ENCODE measurements around the gene UBE2J2.
A peak's percentile ranks its signal among the peaks of the same experiment; 100 is the strongest.

The UBE2J2 gene

GRCh38 chr1:1218524-1219200 lies 55.0 kb downstream of the UBE2J2 start:
- no peaks in the 10 kb centered on the region for H3K9me3 ChIP-seq (ENCODE audit: control insufficient read depth, insufficient read depth, low read length)
- H3K9ac ChIP-seq (ENCODE audit: low read depth, low read length): no peak overlapping the region
- no peaks in the 10 kb centered on the region for H3K4me1 ChIP-seq (ENCODE audit: control insufficient read depth, insufficient read depth, low read length)
- H3K36me3 ChIP-seq (ENCODE audit: control insufficient read depth, insufficient read depth, low read length): peaks cover 52% of the 10 kb centered on the region
- H3K4me3 ChIP-seq (ENCODE audit: low read depth, low read length): no peak overlapping the region
- H3K27me3 ChIP-seq (ENCODE audit: control insufficient read depth, insufficient read depth, low read length): no peaks in the 10 kb centered on the region
- H3K27ac ChIP-seq (ENCODE audit: low read depth, low read length): no peak overlapping the region

- Histone ChIP-seq H3K36me3 (ENCODE audit: control insufficient read depth, insufficient read depth, low read length) (peaks cover 47% of the 10 kb centered on the region), H3K27ac (ENCODE audit: low read depth, low read length) (peak overlapping the region; percentile 28), H3K27me3 (ENCODE audit: control insufficient read depth, insufficient read depth, low read length) (no peaks in the 10 kb centered on the region), H3K9ac (ENCODE audit: low read depth, low read length) (no peak overlapping the region), H3K4me3 (ENCODE audit: low read depth, low read length) (no peak overlapping the region), H3K9me3 (ENCODE audit: control insufficient read depth, insufficient read depth, low read length) (no peaks in the 10 kb centered on the region), H3K4me1 (ENCODE audit: control insufficient read depth, insufficient read depth, low read length) (no peaks in the 10 kb centered on the region)
Observed at GRCh38 chr1:1217621-1218523, 55.8 kb downstream of the UBE2J2 start.

GRCh38 chr1:1216770-1217620 lies 56.7 kb downstream of the UBE2J2 start:
- Histone ChIP-seq H3K36me3 (ENCODE audit: control insufficient read depth, insufficient read depth, low read length) (peaks cover 39% of the 10 kb centered on the region), H3K27ac (ENCODE audit: low read depth, low read length) (peak overlapping the region; percentile 28), H3K9ac (ENCODE audit: low read depth, low read length) (no peak overlapping the region), H3K9me3 (ENCODE audit: control insufficient read depth, insufficient read depth, low read length) (no peaks in the 10 kb centered on the region), H3K4me3 (ENCODE audit: low read depth, low read length) (no peak overlapping the region), H3K4me1 (ENCODE audit: control insufficient read depth, insufficient read depth, low read length) (no peaks in the 10 kb centered on the region), H3K27me3 (ENCODE audit: control insufficient read depth, insufficient read depth, low read length) (no peaks in the 10 kb centered on the region)

GRCh38 chr1:1215881-1216605 lies 57.6 kb downstream of the UBE2J2 start:
- H3K27me3 ChIP-seq (ENCODE audit: control insufficient read depth, insufficient read depth, low read length): no peaks in the 10 kb centered on the region
- H3K27ac ChIP-seq (ENCODE audit: low read depth, low read length): no peak overlapping the region
- H3K9ac ChIP-seq (ENCODE audit: low read depth, low read length): no peak overlapping the region
- H3K4me1 ChIP-seq (ENCODE audit: control insufficient read depth, insufficient read depth, low read length): no peaks in the 10 kb centered on the region
- no peak overlapping the region for H3K4me3 ChIP-seq (ENCODE audit: low read depth, low read length)
- H3K36me3 ChIP-seq (ENCODE audit: control insufficient read depth, insufficient read depth, low read length): peaks cover 31% of the 10 kb centered on the region
- H3K9me3 ChIP-seq (ENCODE audit: control insufficient read depth, insufficient read depth, low read length): no peaks in the 10 kb centered on the region

- Histone ChIP-seq H3K9ac (ENCODE audit: low read depth, low read length) (no peak overlapping the region), H3K9me3 (ENCODE audit: control insufficient read depth, insufficient read depth, low read length) (no peaks in the 10 kb centered on the region), H3K4me1 (ENCODE audit: control insufficient read depth, insufficient read depth, low read length) (no peaks in the 10 kb centered on the region), H3K27me3 (ENCODE audit: control insufficient read depth, insufficient read depth, low read length) (no peaks in the 10 kb centered on the region), H3K27ac (ENCODE audit: low read depth, low read length) (no peak overlapping the region), H3K36me3 (ENCODE audit: control insufficient read depth, insufficient read depth, low read length) (peaks cover 23% of the 10 kb centered on the region), H3K4me3 (ENCODE audit: low read depth, low read length) (no peak overlapping the region)
Observed at GRCh38 chr1:1215080-1215676, 58.5 kb downstream of the UBE2J2 start.

GRCh38 chr1:1213345-1214265 lies 60.0 kb downstream of the UBE2J2 start, which contains the start of gene TNFRSF4:
TNFRSF4 (minus strand) TSS chr1:1214153; CDS start chr1:1214127, 26 bp downstream.
- Histone ChIP-seq H3K4me3 (ENCODE audit: low read depth, low read length) (no peak within 1 kb of the TSS), H3K4me1 (ENCODE audit: control insufficient read depth, insufficient read depth, low read length) (no peaks in the 10 kb centered on the region), H3K9me3 (ENCODE audit: control insufficient read depth, insufficient read depth, low read length) (no peaks in the 10 kb centered on the region), H3K27me3 (ENCODE audit: control insufficient read depth, insufficient read depth, low read length) (no peaks in the 10 kb centered on the region), H3K36me3 (ENCODE audit: control insufficient read depth, insufficient read depth, low read length) (peaks cover 20% of the 10 kb centered on the region), H3K27ac (ENCODE audit: low read depth, low read length) (no peak within 1 kb of the TSS), H3K9ac (ENCODE audit: low read depth, low read length) (no peak within 1 kb of the TSS)

GRCh38 chr1:1212780-1213344 lies 60.8 kb downstream of the UBE2J2 start:
- Histone ChIP-seq H3K27me3 (ENCODE audit: control insufficient read depth, insufficient read depth, low read length) (no peaks in the 10 kb centered on the region), H3K9me3 (ENCODE audit: control insufficient read depth, insufficient read depth, low read length) (no peaks in the 10 kb centered on the region), H3K36me3 (ENCODE audit: control insufficient read depth, insufficient read depth, low read length) (peaks cover 13% of the 10 kb centered on the region), H3K4me3 (ENCODE audit: low read depth, low read length) (no peak overlapping the region), H3K9ac (ENCODE audit: low read depth, low read length) (no peak overlapping the region), H3K4me1 (ENCODE audit: control insufficient read depth, insufficient read depth, low read length) (no peaks in the 10 kb centered on the region), H3K27ac (ENCODE audit: low read depth, low read length) (no peak overlapping the region)

- H3K4me1 ChIP-seq (ENCODE audit: control insufficient read depth, insufficient read depth, low read length): no peaks in the 10 kb centered on the region
- H3K4me3 ChIP-seq (ENCODE audit: low read depth, low read length): no peak overlapping the region
- peaks cover 5% of the 10 kb centered on the region for H3K27me3 ChIP-seq (ENCODE audit: control insufficient read depth, insufficient read depth, low read length)
Observed at GRCh38 chr1:1211541-1212441, 61.9 kb downstream of the UBE2J2 start.

More at GRCh38 chr1:1211541-1212441, 61.9 kb downstream of the UBE2J2 start:
- Histone ChIP-seq H3K9ac (ENCODE audit: low read depth, low read length) (no peak overlapping the region), H3K27ac (ENCODE audit: low read depth, low read length) (no peak overlapping the region), H3K9me3 (ENCODE audit: control insufficient read depth, insufficient read depth, low read length) (no peaks in the 10 kb centered on the region), H3K36me3 (ENCODE audit: control insufficient read depth, insufficient read depth, low read length) (0 out of 2 replicates have a peak, but pooled peaks cover 3% of the 10 kb centered on the region)
